ENCODE measurements around the gene ACVR1. TPM values are rescaled to one million over a fixed set of nuclear protein-coding genes. Genes with fewer than 3 reads are reported as not detected.
"Not testable (repeated sequence)": the region's sequence is repeated elsewhere in the genome, so short reads cannot be mapped to it uniquely, and the experiment has no call there.

The ACVR1 gene
- total RNA-seq, 1 experiment from 2014 or later = 11.4 TPM

- no peak for DNase-seq (ENCODE audit: extremely low read depth, low read depth)
Measured at GRCh38 chr2:157771234-157771633, 104.9 kb downstream of the ACVR1 start.

GRCh38 chr2:157769856-157770255 is 106.3 kb downstream of the ACVR1 start:
- DNase-seq (ENCODE audit: extremely low read depth, low read depth) = no peak

GRCh38 chr2:157764386-157764785 is 111.7 kb downstream of the ACVR1 start:
- no peak for DNase-seq (ENCODE audit: extremely low read depth, low read depth)

GRCh38 chr2:157761520-157761919 is 114.6 kb downstream of the ACVR1 start:
- no peak for DNase-seq (ENCODE audit: extremely low read depth, low read depth)

- DNase-seq (ENCODE audit: extremely low read depth, low read depth) = no peak
Measured at GRCh38 chr2:157760949-157761348, 115.2 kb downstream of the ACVR1 start.

- no peak for DNase-seq (ENCODE audit: extremely low read depth, low read depth)
Measured at GRCh38 chr2:157759855-157760254, 116.3 kb downstream of the ACVR1 start.

GRCh38 chr2:157758586-157758985 is 117.5 kb downstream of the ACVR1 start:
- DNase-seq (ENCODE audit: extremely low read depth, low read depth) = no peak

- DNase-seq (ENCODE audit: extremely low read depth, low read depth) = no peak
Measured at GRCh38 chr2:157757500-157757899, 118.6 kb downstream of the ACVR1 start.

GRCh38 chr2:157756447-157756846 is 119.7 kb downstream of the ACVR1 start:
- DNase-seq (ENCODE audit: extremely low read depth, low read depth) = not testable (repeated sequence)

- no peak for DNase-seq (ENCODE audit: extremely low read depth, low read depth)
Measured at GRCh38 chr2:157751462-157752058, 124.6 kb downstream of the ACVR1 start.

GRCh38 chr2:157749684-157750083 is 126.4 kb downstream of the ACVR1 start:
- no peak for DNase-seq (ENCODE audit: extremely low read depth, low read depth)

GRCh38 chr2:157748371-157749142 is 127.6 kb downstream of the ACVR1 start:
- no peak for DNase-seq (ENCODE audit: extremely low read depth, low read depth)

GRCh38 chr2:157747695-157748370 is 128.3 kb downstream of the ACVR1 start:
- no peak for DNase-seq (ENCODE audit: extremely low read depth, low read depth)

GRCh38 chr2:157747280-157747679 is 128.8 kb downstream of the ACVR1 start:
- no peak for DNase-seq (ENCODE audit: extremely low read depth, low read depth)

- DNase-seq (ENCODE audit: extremely low read depth, low read depth) = no peak
Measured at GRCh38 chr2:157746234-157746950, 129.7 kb downstream of the ACVR1 start.

GRCh38 chr2:157744571-157745076 is 131.5 kb downstream of the ACVR1 start:
- DNase-seq (ENCODE audit: extremely low read depth, low read depth) = no peak

- no peak for DNase-seq (ENCODE audit: extremely low read depth, low read depth)
Measured at GRCh38 chr2:157743051-157743450, 133.1 kb downstream of the ACVR1 start.

- DNase-seq (ENCODE audit: extremely low read depth, low read depth) = no peak
Measured at GRCh38 chr2:157741819-157742484, 134.2 kb downstream of the ACVR1 start.

- DNase-seq (ENCODE audit: extremely low read depth, low read depth) = no peak
Measured at GRCh38 chr2:157737656-157738055, 138.5 kb downstream of the ACVR1 start.

- no peak for DNase-seq (ENCODE audit: extremely low read depth, low read depth)
Measured at GRCh38 chr2:157735532-157735931, 140.6 kb downstream of the ACVR1 start.
